DND-41 (cell line): ENCODE data around the gene OPCML.

Source experiments
- CTCF ChIP-seq: IDR thresholded peaks from 2 replicates; pipeline ENCODE4 v1.5.1; 2012; ENCODE audit warnings: borderline replicate concordance, low read length, moderate library complexity, mild to moderate bottlenecking; ENCODE audit not compliant: poor library complexity, severe bottlenecking; ENCODE audit errors: extremely low read depth
- EZH2 ChIP-seq: IDR thresholded peaks from 3 replicates; pipeline ENCODE4 v1.6.1; 2012; ENCODE audit warnings: borderline replicate concordance, low read depth, mild to moderate bottlenecking, moderate library complexity, low read length, inconsistent platforms; ENCODE audit not compliant: severe bottlenecking

DNA sequence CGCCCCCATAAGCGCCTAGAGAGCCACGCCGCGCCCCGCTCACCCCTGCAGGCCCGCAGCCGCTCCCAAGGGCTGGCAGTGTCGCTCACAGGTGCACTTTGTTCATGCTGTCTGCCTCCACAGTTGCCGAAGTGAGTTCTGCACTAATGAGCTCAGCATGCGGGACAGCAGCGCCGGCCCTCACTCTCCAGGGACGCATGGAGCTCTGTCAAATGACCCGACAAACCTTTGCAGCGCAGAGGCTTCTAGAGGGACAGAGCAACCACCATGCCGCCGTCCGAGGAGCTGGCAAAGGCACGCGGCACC is 170.7 kb downstream of the OPCML start:
- no peak for TF ChIP-seq CTCF
- TF ChIP-seq EZH2: no peak
